NCI-H1105 (cell line): Measurements from ENCODE around the gene NEDD4L.
"Not testable (repeated sequence)": the region's sequence is repeated elsewhere in the genome, so short reads cannot be mapped to it uniquely, and the experiment has no call there.

Source experiments
- DNase-seq: peaks from one replicate; lab custom pipeline; 2025; lab: John Stamatoyannopoulos, UW

The NEDD4L gene

DNA sequence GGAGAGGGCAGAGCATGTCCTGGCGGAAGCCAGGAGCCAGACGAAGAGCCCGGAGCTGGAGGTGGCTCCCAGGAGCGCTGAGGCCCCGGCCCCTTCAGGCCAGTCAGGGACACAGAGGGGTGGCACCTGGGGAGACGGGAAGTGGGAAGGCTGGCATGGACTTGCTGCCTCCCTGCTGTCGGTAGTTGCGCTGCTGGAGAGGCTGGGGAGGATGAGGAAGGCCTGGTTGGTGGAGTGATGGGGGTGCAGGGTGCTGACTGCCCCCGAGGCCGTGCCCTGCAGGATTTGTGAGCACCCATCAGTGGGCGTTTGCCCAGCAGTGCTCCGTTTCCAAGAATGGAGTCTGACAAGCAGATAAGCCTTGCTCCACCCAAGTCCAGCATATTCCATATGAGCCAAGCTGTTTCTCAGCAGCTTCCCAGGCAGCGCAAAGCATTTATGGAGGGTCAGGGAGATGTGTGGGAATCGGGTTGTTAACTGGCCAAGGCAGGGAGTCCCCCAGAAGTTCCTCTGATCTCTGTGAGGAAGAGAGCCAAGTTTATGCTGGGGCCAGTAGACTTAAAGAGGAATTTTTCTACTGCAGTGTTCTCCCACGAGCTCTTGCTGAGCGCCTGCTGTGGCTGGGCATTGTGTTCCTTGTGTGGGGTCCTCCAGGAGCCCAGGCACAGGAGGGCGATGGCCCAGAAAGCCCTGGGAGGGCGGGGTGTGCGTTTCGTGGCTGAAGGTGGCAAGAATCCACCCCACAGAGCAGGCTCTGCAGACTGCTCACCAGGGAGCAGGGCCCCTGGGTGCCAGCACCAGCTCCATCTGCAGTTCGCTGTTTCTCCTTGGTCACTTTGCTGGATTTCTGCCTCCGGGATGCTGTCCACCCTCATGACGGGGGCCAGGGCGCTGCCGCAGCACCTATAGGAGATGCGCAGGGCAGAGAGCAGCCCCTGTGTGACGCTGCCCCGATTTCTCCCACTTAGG lies 334.7 kb downstream of the NEDD4L start:
- DNase-seq: no peak

GRCh38 chr18:58379443-58379842 lies 335.4 kb downstream of the NEDD4L start:
- DNase-seq: no peak

DNA sequence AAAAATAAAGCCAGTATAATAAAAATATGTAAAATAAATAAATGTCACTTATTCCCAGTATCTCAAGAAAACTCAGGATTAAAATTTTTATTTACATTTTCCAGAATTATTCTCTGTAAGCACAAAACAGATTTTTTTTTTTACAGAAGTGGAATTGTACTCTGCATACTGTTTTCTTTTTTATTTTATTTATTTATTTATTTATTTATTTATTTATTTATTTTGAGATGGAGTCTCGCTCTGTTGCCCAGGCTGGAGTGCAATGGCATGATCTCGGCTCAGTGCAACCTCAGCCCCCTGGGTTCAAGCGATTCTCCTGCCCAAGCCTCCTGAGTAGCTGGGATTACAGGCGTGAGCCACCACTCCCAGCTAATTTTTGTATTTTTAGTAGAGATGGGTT lies 336.1 kb downstream of the NEDD4L start:
- not testable (repeated sequence) for DNase-seq

GRCh38 chr18:58381676-58382411 lies 337.8 kb downstream of the NEDD4L start:
- no peak for DNase-seq

- no peak for DNase-seq
Measured at GRCh38 chr18:58382446-58382845, 338.4 kb downstream of the NEDD4L start.

DNA sequence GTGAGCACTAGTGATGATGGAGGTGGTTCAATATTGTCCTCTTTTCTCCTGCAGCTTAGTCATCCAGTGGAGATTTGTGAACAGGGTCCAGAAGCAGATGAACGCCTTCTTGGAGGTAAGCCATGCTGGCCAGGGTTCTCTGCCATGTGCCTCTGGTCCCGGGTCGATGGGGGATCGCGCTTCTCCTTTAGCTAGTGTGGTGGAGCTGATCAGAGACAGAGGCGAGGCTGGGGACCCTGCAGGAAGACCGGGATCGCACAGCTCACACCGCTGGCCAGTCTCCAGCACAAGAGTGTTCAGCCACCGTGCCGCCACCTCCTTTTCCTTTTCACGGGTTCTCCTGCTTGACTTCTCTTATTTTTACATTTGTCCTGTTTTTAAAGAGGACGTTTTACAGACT lies 341.4 kb downstream of the NEDD4L start:
- DNase-seq: no peak

DNA sequence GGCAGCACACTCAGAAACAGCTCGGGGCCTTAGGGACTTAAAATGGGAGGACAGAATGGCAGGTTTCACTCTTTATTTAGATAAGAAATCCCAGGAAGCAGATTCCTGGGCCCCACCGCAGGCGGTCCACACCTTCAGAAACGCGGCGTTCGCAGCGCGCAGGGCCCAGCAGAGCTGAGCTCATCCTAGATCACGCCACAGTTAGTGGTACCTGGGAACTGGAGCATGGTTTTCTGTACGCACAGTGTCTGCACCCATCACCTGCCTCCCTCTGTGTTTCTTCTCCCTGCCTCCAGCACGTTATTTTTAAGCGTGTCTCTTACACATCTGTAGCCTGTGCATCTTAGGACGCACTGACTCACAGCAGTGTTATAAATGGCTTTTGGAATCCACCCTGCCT lies 342.8 kb downstream of the NEDD4L start:
- no peak for DNase-seq

GRCh38 chr18:58387716-58388115 lies 343.7 kb downstream of the NEDD4L start:
- no peak for DNase-seq

DNA sequence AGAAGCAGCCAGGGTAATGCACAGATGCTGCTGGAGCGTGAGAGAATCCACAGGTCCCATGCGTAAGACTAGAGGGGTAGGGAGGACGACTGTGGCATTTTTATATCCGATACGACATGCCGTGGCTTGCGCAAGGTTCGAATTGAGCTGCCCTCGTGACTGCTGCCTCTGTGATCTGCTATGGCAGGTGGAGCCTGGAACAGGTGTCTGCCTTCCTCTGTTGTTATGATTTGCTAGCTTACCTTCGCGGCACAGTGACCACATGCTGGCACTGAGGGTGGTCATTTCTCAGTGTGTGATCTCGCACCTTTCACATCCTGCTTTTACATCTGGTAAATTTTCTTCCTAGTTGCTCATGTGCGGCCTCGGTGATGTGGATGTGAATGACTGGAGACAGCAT lies 344.7 kb downstream of the NEDD4L start:
- no peak for DNase-seq

DNA sequence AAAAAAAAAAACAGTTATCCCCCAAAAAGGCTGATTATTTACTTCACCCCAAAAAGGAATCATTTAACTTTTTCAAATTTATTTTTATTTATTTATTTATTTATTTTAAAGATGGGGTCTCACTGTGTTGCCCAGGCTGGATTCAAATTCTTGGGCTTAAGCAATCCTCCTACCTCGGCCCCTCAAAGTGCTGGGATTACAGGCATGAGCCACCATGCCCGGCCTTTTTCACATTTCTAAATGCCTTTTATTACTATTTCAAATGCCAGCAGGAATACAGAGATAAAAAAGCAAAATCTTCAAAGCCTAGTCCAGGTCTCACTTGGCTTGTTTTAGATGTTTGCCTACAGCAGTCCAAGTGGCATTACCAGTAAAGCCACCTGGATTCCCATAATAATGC lies 345.7 kb downstream of the NEDD4L start:
- no peak for DNase-seq

GRCh38 chr18:58390399-58390798 lies 346.4 kb downstream of the NEDD4L start:
- DNase-seq: no peak

- DNase-seq: no peak
Measured at GRCh38 chr18:58391231-58391825, 347.3 kb downstream of the NEDD4L start.

DNA sequence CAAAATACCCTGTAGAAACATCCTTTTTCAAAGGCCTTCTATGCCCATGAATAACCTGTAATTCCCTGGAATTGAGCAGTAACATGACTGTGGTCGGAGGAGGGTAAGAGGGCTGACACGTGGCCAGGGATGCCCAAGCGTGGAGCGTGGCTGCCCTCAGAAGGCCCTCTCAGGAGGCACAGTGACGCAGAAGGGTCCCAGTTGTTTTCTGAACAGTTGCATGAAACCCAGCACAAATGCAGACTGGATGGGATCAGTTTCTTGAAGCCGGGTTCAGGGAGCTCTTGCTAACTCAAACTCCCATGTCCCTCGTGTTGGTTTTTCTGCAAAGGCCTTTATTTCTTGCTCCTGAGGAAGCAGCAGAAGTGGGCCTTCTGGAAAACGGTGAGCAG lies 347.9 kb downstream of the NEDD4L start:
- DNase-seq: no peak

DNA sequence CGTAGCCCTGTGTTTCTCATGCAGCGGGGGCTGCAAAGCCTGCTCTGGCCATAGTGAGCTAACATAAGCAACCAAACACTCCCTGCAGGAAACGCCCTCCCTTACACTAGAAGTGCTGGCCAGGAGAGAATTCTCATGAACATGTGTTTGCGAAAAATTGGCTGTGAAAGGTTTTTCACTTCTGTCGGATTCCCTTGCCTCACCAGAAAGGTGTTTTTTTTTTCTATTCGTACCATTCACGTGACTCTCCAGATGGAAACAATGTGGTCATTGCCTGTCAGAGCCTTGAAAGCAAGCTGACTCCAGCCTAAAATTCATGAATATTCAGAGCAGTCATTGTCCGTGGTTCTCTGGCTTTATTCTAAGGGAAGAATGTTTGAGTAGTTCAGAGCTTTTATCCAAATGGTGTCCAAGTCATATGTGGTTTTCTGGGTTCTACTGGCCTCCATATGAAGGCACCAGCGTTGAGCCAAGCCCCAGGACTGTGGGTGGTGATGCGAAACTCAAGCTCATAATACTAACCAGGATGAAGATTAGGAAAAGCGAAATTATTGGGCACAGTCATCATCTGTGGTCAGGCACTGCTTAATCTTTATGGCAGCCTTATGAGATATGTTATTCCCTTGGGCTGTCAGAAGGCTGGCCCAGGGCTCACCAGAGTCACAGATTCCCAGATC lies 348.4 kb downstream of the NEDD4L start:
- no peak for DNase-seq

GRCh38 chr18:58393295-58393694 lies 349.3 kb downstream of the NEDD4L start:
- DNase-seq: no peak

DNA sequence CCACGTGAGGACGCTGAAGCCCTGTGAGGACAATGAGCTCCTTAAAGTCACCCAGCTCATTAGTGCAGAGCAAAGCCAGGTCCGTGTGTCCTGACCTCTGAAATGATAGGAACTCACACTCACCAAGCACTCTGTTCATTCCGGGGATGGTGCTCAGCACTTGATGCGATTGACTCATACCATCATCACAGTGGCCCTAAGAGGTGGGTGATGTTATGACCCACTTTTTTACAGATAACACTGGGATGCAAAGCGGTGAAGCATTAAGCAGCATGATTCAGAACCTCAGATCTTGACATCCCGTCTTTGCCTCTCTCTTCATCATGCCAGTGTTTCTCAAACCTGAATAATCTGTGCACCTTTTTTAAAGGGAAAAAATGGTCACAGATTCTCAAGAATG lies 350.0 kb downstream of the NEDD4L start:
- DNase-seq: no peak

- no peak for DNase-seq
Measured at GRCh38 chr18:58394602-58395425, 350.8 kb downstream of the NEDD4L start.

GRCh38 chr18:58396144-58396543 lies 352.1 kb downstream of the NEDD4L start:
- no peak for DNase-seq

- no peak for DNase-seq
Measured at GRCh38 chr18:58396966-58397365, 352.9 kb downstream of the NEDD4L start.

DNA sequence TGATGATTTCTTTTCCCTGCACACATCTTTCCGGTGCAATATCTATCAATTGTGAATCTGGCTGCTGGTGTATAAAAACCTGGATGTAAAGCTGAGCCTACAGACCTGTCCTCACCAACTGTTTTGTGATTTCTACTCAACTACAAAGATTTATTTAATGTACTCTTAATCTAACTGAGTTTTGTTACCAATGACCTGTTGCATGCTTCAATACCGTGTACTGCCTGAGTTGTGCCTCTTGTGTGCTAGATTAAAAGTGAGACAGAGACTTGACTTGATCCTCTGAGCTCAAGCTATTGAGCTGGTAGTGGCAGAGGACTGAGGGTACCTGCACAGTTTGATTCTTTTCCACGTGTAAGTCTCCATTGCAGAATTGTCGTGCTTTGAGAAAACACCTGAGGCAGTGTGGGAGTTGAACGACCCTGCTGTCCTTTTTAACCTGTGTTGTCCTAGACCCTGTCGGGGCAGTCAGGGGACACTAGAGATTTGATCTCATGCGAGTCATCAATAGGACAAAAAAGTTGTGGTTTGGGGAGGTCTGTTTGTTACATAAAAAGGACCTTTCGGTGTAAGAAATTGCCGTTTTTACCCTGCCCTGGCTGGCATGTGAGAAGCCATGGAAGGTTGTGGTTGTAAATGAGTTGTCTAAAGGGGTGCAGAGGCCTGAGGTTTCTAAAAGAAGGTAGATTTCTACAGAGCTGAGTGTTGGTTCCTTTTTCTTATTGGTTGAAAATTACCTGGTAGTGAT lies 353.5 kb downstream of the NEDD4L start:
- DNase-seq: no peak
